ENCODE measurements around the gene CORT.

CORT gene

DNA sequence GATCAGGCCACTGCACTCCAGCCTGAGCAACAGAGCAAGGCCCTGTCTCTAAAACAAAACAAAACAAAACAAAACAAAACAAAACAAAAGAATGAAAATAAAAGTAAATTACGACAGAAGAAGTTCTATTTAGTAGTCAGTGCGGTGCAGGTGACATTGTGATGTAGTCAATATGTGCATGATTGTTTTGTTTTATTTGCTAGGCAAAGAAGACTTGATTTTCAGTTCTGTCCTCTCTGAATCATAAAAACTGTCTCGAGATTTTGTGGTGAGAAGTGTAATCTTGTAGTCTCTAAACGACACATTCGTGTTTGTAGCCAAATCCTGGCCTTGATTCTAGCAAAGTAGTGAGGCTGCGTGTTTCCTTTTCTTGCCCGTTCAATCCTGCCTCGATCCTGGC lies 48.4 kb downstream of the CORT start:
- TF ChIP-seq, protein P1, sequence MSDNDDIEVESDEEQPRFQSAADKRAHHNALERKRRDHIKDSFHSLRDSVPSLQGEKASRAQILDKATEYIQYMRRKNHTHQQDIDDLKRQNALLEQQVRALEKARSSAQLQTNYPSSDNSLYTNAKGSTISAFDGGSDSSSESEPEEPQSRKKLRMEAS (IDR thresholded peaks at IDR 0.05; ENCODE audit: low read depth, low read length) = no peak
- TF ChIP-seq, protein P2, sequence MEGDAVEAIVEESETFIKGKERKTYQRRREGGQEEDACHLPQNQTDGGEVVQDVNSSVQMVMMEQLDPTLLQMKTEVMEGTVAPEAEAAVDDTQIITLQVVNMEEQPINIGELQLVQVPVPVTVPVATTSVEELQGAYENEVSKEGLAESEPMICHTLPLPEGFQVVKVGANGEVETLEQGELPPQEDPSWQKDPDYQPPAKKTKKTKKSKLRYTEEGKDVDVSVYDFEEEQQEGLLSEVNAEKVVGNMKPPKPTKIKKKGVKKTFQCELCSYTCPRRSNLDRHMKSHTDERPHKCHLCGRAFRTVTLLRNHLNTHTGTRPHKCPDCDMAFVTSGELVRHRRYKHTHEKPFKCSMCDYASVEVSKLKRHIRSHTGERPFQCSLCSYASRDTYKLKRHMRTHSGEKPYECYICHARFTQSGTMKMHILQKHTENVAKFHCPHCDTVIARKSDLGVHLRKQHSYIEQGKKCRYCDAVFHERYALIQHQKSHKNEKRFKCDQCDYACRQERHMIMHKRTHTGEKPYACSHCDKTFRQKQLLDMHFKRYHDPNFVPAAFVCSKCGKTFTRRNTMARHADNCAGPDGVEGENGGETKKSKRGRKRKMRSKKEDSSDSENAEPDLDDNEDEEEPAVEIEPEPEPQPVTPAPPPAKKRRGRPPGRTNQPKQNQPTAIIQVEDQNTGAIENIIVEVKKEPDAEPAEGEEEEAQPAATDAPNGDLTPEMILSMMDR (IDR thresholded peaks at IDR 0.05; ENCODE audit: low read depth, low read length) = no peak
- TF ChIP-seq POLR2A (IDR thresholded peaks at IDR 0.05; ENCODE audit: extremely low read depth, insufficient read length) = no peak
- TF ChIP-seq MYC (IDR thresholded peaks at IDR 0.05; ENCODE audit: low read depth, low read length) = no peak
- DNase-seq (ENCODE audit: low read depth) = no peak
- no peak overlapping the region for H3K4me3 ChIP-seq (ENCODE audit: low read depth, low read length)

Data from NB4 (cell line).